ENCODE measurements around the gene KCNK4.

DNA sequence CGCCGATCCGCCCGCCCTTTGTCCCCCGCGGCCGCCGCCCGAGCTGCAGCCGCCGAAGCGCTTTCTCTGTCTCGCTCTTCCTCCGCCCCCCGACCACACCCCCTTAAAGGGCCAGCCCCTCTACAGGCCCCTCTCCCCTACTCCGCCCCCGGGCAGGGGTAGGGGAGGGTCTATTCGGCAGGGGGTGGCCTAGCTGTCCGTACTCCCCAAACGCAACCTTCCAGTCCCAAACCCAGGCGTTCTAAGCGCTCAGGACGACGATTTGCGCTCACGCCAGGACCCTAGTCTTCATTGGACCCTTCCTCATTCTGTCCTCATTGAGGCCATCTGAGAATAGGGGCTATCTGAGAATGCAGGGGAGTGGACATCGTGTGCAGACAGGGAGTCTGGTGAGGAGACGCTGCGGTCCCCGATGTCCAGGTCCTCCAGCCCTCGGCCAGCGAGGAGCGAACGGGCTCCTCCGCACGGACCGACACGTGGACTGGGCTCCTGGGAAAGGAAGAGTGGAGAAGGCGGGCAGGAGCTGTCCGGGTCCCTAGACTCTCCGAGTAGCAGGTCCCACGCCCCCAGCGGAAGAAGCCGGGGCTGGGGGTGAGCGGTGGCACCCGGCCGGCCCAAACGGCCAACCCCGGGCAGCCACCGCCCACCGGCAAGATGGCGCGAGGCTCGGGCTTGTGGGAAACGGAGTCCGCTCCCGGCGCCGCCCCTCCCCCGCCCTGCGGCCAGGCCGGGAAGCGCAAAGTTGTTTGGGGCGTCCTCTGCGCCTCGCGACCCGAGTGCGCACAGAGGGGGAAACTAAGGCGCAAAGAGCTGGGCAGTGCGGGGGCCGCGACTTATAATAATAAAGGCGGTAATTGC lies 44.0 kb upstream of the KCNK4 start, which contains the start of gene PPP1R14B:
- TF ChIP-seq, protein P1, sequence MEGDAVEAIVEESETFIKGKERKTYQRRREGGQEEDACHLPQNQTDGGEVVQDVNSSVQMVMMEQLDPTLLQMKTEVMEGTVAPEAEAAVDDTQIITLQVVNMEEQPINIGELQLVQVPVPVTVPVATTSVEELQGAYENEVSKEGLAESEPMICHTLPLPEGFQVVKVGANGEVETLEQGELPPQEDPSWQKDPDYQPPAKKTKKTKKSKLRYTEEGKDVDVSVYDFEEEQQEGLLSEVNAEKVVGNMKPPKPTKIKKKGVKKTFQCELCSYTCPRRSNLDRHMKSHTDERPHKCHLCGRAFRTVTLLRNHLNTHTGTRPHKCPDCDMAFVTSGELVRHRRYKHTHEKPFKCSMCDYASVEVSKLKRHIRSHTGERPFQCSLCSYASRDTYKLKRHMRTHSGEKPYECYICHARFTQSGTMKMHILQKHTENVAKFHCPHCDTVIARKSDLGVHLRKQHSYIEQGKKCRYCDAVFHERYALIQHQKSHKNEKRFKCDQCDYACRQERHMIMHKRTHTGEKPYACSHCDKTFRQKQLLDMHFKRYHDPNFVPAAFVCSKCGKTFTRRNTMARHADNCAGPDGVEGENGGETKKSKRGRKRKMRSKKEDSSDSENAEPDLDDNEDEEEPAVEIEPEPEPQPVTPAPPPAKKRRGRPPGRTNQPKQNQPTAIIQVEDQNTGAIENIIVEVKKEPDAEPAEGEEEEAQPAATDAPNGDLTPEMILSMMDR (IDR thresholded peaks at IDR 0.05; ENCODE audit: low read depth, low read length, missing input control) = peak; percentile 9
- peak in 1 of 2 donors; percentile 49 for TF ChIP-seq GABPA (IDR thresholded peaks at IDR 0.05 in 1 of 2, conservative IDR thresholded peaks at IDR 0.05 in 1 of 2)
- TF ChIP-seq, protein P2, sequence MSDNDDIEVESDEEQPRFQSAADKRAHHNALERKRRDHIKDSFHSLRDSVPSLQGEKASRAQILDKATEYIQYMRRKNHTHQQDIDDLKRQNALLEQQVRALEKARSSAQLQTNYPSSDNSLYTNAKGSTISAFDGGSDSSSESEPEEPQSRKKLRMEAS (IDR thresholded peaks at IDR 0.05) = no peak
- TF ChIP-seq, protein P3, sequence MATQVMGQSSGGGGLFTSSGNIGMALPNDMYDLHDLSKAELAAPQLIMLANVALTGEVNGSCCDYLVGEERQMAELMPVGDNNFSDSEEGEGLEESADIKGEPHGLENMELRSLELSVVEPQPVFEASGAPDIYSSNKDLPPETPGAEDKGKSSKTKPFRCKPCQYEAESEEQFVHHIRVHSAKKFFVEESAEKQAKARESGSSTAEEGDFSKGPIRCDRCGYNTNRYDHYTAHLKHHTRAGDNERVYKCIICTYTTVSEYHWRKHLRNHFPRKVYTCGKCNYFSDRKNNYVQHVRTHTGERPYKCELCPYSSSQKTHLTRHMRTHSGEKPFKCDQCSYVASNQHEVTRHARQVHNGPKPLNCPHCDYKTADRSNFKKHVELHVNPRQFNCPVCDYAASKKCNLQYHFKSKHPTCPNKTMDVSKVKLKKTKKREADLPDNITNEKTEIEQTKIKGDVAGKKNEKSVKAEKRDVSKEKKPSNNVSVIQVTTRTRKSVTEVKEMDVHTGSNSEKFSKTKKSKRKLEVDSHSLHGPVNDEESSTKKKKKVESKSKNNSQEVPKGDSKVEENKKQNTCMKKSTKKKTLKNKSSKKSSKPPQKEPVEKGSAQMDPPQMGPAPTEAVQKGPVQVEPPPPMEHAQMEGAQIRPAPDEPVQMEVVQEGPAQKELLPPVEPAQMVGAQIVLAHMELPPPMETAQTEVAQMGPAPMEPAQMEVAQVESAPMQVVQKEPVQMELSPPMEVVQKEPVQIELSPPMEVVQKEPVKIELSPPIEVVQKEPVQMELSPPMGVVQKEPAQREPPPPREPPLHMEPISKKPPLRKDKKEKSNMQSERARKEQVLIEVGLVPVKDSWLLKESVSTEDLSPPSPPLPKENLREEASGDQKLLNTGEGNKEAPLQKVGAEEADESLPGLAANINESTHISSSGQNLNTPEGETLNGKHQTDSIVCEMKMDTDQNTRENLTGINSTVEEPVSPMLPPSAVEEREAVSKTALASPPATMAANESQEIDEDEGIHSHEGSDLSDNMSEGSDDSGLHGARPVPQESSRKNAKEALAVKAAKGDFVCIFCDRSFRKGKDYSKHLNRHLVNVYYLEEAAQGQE (IDR thresholded peaks at IDR 0.05) = peak; percentile 37
- no peak for TF ChIP-seq HNF4G (IDR thresholded peaks at IDR 0.05)
- TF ChIP-seq JUND (IDR thresholded peaks at IDR 0.05) = no peak
- TF ChIP-seq, protein P4, sequence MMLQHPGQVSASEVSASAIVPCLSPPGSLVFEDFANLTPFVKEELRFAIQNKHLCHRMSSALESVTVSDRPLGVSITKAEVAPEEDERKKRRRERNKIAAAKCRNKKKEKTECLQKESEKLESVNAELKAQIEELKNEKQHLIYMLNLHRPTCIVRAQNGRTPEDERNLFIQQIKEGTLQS (IDR thresholded peaks at IDR 0.05) = no peak
- peak in 1 of 2 donors; percentile 29 for TF ChIP-seq RAD21 (IDR thresholded peaks at IDR 0.05)
- no peak for TF ChIP-seq TAF1 (conservative IDR thresholded peaks at IDR 0.05)
- TF ChIP-seq RXRA (IDR thresholded peaks at IDR 0.05) = no peak
- peak; percentile 95 for TF ChIP-seq YY1 (IDR thresholded peaks at IDR 0.05)
- TF ChIP-seq, protein P5, sequence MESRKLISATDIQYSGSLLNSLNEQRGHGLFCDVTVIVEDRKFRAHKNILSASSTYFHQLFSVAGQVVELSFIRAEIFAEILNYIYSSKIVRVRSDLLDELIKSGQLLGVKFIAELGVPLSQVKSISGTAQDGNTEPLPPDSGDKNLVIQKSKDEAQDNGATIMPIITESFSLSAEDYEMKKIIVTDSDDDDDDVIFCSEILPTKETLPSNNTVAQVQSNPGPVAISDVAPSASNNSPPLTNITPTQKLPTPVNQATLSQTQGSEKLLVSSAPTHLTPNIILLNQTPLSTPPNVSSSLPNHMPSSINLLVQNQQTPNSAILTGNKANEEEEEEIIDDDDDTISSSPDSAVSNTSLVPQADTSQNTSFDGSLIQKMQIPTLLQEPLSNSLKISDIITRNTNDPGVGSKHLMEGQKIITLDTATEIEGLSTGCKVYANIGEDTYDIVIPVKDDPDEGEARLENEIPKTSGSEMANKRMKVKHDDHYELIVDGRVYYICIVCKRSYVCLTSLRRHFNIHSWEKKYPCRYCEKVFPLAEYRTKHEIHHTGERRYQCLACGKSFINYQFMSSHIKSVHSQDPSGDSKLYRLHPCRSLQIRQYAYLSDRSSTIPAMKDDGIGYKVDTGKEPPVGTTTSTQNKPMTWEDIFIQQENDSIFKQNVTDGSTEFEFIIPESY (IDR thresholded peaks at IDR 0.05) = no peak
- TF ChIP-seq SP1 (IDR thresholded peaks at IDR 0.05) = peak; percentile 34
- no peak for TF ChIP-seq HNF4A (conservative IDR thresholded peaks at IDR 0.05)

Data from liver (tissue), 3 donors.